SK-N-SH treated with all-trans-retinoic acid at 6 μM for 48 hours (cell line): ENCODE results near the gene RAB4A.

Experiments
- CSRNP3 ChIP-seq: fragments of 250-450 bp; sonication (Bioruptor Pico); IDR thresholded peaks from 2 replicates; pipeline ENCODE4 v1.5.1; 2021; ENCODE audit warnings: mild to moderate bottlenecking, moderate library complexity
- ISL1 ChIP-seq: fragments of 250-450 bp; sonication (Bioruptor Pico); IDR thresholded peaks from 2 replicates; pipeline ENCODE4 v2.1.2; 2022; ENCODE audit warnings: mild to moderate bottlenecking, moderate library complexity
- PPARA ChIP-seq: fragments of 250-450 bp; sonication (Bioruptor Pico); IDR thresholded peaks from 2 replicates; pipeline ENCODE4 v1.5.0; 2020; ENCODE audit warnings: mild to moderate bottlenecking, borderline replicate concordance
- TSHZ2 ChIP-seq: fragments of 250-450 bp; sonication (Bioruptor Pico); IDR thresholded peaks from 2 replicates; pipeline ENCODE4 v1.5.0; 2020; ENCODE audit warnings: mild to moderate bottlenecking, moderate library complexity

GRCh38 chr1:229323201-229323600 is 52.3 kb downstream of the RAB4A start:
- no peak for TF ChIP-seq TSHZ2
- TF ChIP-seq CSRNP3 (CRISPR knock-in tag), result no peak
- no peak for TF ChIP-seq PPARA (CRISPR knock-in tag)
- no peak for TF ChIP-seq ISL1 (CRISPR knock-in tag)
